ENCODE results near the gene ATAT1.

ATAT1 gene

GRCh38 chr6:30670760-30671527 is 44.3 kb downstream of the ATAT1 start:
- TF ChIP-seq ZFP30 (CRISPR knock-in tag; IDR thresholded peaks at IDR 0.05) (no peak), ZFP3 (CRISPR knock-in tag; IDR thresholded peaks at IDR 0.05) (no peak), OSR1 (CRISPR knock-in tag; IDR thresholded peaks at IDR 0.05) (no peak), ARNTL (CRISPR knock-in tag; IDR thresholded peaks at IDR 0.05; ENCODE audit: borderline replicate concordance, low read depth) (no peak), ZNF8 (CRISPR knock-in tag; IDR thresholded peaks at IDR 0.05) (no peak), RARB (CRISPR knock-in tag; IDR thresholded peaks at IDR 0.05) (no peak), ESRRG (CRISPR knock-in tag; IDR thresholded peaks at IDR 0.05) (no peak), PPARA (CRISPR knock-in tag; IDR thresholded peaks at IDR 0.05; ENCODE audit: borderline replicate concordance) (no peak), ZNF565 (CRISPR knock-in tag; conservative IDR thresholded peaks at IDR 0.05; ENCODE audit: low read depth) (no peak), GLIS3 (CRISPR knock-in tag; IDR thresholded peaks at IDR 0.05) (no peak), TCF4 (CRISPR knock-in tag; IDR thresholded peaks at IDR 0.05; ENCODE audit: borderline replicate concordance) (no peak), BACH2 (CRISPR knock-in tag; IDR thresholded peaks at IDR 0.05; ENCODE audit: borderline replicate concordance) (no peak), SNAI2 (CRISPR knock-in tag; IDR thresholded peaks at IDR 0.05) (no peak), CSDC2 (CRISPR knock-in tag; IDR thresholded peaks at IDR 0.05) (no peak), TOX (CRISPR knock-in tag; IDR thresholded peaks at IDR 0.05; ENCODE audit: borderline replicate concordance) (no peak)
- TF ChIP-seq, protein P1, sequence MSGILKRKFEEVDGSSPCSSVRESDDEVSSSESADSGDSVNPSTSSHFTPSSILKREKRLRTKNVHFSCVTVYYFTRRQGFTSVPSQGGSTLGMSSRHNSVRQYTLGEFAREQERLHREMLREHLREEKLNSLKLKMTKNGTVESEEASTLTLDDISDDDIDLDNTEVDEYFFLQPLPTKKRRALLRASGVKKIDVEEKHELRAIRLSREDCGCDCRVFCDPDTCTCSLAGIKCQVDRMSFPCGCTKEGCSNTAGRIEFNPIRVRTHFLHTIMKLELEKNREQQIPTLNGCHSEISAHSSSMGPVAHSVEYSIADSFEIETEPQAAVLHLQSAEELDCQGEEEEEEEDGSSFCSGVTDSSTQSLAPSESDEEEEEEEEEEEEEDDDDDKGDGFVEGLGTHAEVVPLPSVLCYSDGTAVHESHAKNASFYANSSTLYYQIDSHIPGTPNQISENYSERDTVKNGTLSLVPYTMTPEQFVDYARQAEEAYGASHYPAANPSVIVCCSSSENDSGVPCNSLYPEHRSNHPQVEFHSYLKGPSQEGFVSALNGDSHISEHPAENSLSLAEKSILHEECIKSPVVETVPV (CRISPR knock-in tag; IDR thresholded peaks at IDR 0.05): no peak
- TF ChIP-seq, protein P2, sequence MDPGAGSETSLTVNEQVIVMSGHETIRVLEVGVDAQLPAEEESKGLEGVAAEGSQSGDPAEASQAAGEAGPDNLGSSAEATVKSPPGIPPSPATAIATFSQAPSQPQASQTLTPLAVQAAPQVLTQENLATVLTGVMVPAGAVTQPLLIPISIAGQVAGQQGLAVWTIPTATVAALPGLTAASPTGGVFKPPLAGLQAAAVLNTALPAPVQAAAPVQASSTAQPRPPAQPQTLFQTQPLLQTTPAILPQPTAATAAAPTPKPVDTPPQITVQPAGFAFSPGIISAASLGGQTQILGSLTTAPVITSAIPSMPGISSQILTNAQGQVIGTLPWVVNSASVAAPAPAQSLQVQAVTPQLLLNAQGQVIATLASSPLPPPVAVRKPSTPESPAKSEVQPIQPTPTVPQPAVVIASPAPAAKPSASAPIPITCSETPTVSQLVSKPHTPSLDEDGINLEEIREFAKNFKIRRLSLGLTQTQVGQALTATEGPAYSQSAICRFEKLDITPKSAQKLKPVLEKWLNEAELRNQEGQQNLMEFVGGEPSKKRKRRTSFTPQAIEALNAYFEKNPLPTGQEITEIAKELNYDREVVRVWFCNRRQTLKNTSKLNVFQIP (CRISPR knock-in tag; IDR thresholded peaks at IDR 0.05; ENCODE audit: borderline replicate concordance, low read depth): no peak
- TF ChIP-seq, protein P3, sequence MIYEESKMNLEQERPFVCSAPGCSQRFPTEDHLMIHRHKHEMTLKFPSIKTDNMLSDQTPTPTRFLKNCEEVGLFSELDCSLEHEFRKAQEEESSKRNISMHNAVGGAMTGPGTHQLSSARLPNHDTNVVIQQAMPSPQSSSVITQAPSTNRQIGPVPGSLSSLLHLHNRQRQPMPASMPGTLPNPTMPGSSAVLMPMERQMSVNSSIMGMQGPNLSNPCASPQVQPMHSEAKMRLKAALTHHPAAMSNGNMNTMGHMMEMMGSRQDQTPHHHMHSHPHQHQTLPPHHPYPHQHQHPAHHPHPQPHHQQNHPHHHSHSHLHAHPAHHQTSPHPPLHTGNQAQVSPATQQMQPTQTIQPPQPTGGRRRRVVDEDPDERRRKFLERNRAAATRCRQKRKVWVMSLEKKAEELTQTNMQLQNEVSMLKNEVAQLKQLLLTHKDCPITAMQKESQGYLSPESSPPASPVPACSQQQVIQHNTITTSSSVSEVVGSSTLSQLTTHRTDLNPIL (CRISPR knock-in tag; IDR thresholded peaks at IDR 0.05; ENCODE audit: low read depth): no peak
- 0 out of 3 replicates have a peak, but pooled peaks have one; percentile 17 for ATAC-seq

DNA sequence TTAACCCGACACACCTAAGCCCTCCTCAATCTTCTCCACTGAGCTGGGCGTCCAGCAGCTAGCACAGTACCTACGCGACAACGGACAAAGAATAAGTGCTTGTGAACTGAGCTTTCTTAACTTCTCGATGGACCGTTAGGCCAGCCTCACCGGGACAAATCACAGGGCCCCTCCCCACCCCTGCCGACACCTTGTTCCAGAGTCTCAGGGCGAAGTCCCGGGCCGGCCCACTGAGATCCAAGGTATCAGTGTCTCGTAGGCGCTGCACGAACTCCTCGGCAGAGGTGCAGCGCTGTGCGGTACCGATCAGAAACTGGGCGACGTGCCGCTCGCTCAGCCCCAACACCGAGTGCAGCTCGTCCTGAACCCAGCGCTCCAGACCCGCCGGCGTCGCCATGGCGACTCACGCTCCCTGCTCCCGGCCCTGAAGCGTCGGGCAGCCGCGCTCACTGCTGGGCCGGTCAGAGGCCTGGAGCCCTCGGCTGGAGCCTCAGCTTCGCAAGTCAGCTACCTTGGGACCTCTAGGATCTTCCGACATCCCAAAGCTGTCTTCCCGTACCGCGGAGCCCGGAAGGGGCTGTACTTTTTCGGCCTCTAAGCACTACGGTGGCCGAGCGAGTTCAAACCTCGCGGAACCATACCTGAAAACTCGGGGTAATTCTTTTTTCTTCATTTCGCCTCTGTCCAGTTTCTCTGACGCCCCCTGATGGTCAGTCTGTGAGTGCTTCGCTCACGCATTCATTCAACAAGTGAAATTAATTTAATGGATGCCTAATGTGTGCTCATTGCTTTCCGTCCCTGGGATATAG is 46.0 kb downstream of the ATAT1 start, which contains the start of gene DHX16:
TSS of gene DHX16 (minus strand) at position 562 of the 809 bp plus-strand sequence. CDS start at position 397, 165 bp downstream.
- no peak for TF ChIP-seq ISL1 (CRISPR knock-in tag; IDR thresholded peaks at IDR 0.05)
- TF ChIP-seq ZNF8 (CRISPR knock-in tag; IDR thresholded peaks at IDR 0.05): peak; percentile 23; the same call in 1 of the 2 replicates
- peak; percentile 88 for ATAC-seq

- TF ChIP-seq ZNF70 (CRISPR knock-in tag; IDR thresholded peaks at IDR 0.05) (no peak), SNAI2 (CRISPR knock-in tag; IDR thresholded peaks at IDR 0.05) (no peak), TCF4 (CRISPR knock-in tag; IDR thresholded peaks at IDR 0.05; ENCODE audit: borderline replicate concordance) (no peak), ZFP30 (CRISPR knock-in tag; IDR thresholded peaks at IDR 0.05) (no peak), GLIS3 (CRISPR knock-in tag; IDR thresholded peaks at IDR 0.05) (no peak), ZC3H10 (CRISPR knock-in tag; IDR thresholded peaks at IDR 0.05) (no peak), RARB (CRISPR knock-in tag; IDR thresholded peaks at IDR 0.05) (no peak), BACH2 (CRISPR knock-in tag; IDR thresholded peaks at IDR 0.05; ENCODE audit: borderline replicate concordance) (no peak), PPARA (CRISPR knock-in tag; IDR thresholded peaks at IDR 0.05; ENCODE audit: borderline replicate concordance) (no peak), ZNF565 (CRISPR knock-in tag; conservative IDR thresholded peaks at IDR 0.05; ENCODE audit: low read depth) (no peak), ZFP3 (CRISPR knock-in tag; IDR thresholded peaks at IDR 0.05) (no peak)
- TF ChIP-seq, protein P1 (CRISPR knock-in tag; IDR thresholded peaks at IDR 0.05): no peak
- TF ChIP-seq, protein P4, sequence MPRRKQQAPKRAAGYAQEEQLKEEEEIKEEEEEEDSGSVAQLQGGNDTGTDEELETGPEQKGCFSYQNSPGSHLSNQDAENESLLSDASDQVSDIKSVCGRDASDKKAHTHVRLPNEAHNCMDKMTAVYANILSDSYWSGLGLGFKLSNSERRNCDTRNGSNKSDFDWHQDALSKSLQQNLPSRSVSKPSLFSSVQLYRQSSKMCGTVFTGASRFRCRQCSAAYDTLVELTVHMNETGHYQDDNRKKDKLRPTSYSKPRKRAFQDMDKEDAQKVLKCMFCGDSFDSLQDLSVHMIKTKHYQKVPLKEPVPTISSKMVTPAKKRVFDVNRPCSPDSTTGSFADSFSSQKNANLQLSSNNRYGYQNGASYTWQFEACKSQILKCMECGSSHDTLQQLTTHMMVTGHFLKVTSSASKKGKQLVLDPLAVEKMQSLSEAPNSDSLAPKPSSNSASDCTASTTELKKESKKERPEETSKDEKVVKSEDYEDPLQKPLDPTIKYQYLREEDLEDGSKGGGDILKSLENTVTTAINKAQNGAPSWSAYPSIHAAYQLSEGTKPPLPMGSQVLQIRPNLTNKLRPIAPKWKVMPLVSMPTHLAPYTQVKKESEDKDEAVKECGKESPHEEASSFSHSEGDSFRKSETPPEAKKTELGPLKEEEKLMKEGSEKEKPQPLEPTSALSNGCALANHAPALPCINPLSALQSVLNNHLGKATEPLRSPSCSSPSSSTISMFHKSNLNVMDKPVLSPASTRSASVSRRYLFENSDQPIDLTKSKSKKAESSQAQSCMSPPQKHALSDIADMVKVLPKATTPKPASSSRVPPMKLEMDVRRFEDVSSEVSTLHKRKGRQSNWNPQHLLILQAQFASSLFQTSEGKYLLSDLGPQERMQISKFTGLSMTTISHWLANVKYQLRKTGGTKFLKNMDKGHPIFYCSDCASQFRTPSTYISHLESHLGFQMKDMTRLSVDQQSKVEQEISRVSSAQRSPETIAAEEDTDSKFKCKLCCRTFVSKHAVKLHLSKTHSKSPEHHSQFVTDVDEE (CRISPR knock-in tag; IDR thresholded peaks at IDR 0.05): no peak
- TF ChIP-seq, protein P3 (CRISPR knock-in tag; IDR thresholded peaks at IDR 0.05; ENCODE audit: low read depth): no peak
- no peak for ATAC-seq
Measured at GRCh38 chr6:30676660-30677285, 50.1 kb downstream of the ATAT1 start.
